GM18511 (cell line): ENCODE results near the gene GATD1.

Experiments
- ATAC-seq: cut with Tn5 transposase; IDR thresholded peaks from one replicate; pipeline ENCODE4 v1.9.1; 2021; ENCODE audit warnings: mild to moderate bottlenecking, moderate library complexity; ENCODE audit not compliant: unreplicated experiment

Gene GATD1

DNA sequence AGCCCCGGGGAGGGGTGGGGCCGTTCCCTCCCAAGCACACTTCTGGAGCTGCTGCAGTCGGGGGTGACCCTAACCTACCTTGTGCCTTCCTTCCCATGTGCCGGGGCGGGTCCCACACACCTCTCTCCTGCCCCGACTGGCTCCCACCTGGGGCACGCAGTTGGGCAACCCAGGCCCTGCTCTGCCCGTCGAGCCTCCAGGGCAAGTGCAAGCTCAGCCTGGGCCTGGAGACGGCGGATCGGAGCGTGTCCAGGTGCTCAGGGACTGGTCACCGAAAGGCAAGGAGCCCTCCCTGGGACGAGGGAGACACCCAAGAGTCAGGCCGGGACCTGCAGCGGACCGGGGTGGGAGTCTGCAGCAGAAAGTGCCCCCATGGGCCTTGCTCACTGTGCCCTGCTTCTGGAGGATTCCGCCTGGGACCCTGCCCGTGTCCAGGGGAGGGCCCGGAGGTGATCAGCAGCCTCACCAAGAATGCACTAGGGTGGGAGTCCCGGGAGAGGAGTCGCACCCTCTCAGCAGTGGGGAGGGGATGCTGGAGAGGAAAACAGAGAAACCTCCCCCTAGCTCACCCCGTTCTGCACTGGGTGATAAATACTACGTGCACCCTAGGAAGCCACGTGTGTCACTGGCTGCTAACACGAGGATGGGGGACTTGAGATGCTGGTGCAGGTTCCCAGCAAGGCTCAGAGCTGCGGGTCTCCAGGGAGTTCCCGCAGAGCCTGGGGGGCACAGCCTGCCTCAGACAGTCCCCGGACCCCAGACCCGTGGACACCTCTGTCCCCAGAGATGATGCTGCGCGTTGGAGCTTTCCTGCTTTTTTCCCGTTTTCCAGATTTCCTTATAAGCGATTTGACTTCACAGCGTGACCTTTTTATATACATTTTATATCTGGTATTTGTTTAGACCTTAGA, 5.2 kb upstream of the GATD1 start:
- ATAC-seq: no peak

DNA sequence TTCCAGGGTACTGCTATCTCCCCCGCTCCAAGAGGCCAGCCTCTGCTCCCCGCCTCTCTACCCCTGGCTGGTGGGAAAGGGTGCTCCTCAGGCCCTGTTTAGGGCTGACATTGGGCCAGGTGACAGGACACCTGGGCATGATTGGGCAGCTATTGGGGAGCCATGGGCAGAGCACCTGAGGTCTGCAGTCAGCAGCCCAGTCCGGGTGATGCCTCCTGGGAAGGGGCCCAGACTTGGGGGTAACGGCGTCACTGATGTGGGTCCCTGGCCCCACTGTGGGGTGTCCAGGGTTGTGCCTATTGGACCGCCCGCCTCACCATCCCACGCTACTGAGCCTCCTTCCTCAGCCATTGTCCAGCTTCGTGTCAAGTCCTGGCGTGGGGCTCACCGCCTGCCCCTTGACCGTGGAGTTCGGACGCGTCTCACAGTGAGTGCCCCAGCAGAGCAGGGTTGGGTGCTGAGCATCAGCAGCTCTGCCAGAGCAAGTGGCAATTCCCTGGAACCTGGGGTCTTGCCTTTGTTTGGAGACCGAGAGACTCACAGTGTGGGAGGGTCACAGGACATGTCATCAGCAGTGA, 2.8 kb upstream of the GATD1 start:
- no peak for ATAC-seq

DNA sequence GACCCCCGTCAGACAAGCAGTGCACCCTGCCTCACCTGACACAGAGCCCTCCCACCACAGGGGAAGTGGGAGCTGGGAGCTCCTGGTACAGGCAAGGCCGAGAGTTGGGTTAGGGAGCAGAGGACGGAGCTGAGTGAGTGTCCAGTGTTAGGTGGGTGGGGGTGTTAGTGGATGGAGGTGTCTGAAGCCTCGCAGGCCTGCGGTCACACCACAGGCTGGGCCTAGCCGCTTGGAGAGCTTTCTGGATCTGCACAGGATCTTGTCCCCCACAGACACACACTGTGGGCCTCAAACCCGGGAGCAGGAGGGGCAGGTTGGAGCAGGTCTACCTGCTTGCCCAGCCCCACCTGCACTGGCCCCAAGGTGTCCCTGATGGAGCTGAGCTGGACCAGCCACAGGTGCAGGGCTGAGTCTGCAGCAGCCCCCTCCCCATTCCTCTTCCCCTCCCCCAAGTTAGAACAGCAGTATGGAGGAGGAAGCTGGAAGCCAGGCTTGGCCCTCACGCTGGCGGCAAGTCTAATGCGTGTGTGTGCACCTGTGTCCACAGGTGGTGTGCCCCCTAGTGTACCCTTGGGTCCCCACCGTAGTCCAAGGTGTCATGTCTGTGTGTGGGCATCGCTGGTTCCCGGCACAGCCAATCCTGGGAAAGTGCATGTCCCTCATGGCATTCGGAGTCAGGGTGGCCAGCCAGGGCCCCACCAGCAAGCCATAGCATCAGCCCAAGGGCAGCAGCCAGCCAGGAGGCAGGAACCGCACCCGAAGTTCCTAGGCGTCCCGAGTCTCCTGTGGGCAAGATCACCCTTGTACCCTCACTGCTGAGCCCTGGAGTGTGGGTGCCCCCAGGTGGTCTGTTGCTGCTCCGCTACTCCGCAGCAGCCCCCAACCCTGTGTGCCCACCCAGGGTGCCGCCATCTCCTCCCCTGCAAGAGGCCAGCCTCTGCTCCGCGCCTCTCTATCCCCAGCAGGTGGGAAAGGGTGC, 2.0 kb upstream of the GATD1 start:
- no peak for ATAC-seq

DNA sequence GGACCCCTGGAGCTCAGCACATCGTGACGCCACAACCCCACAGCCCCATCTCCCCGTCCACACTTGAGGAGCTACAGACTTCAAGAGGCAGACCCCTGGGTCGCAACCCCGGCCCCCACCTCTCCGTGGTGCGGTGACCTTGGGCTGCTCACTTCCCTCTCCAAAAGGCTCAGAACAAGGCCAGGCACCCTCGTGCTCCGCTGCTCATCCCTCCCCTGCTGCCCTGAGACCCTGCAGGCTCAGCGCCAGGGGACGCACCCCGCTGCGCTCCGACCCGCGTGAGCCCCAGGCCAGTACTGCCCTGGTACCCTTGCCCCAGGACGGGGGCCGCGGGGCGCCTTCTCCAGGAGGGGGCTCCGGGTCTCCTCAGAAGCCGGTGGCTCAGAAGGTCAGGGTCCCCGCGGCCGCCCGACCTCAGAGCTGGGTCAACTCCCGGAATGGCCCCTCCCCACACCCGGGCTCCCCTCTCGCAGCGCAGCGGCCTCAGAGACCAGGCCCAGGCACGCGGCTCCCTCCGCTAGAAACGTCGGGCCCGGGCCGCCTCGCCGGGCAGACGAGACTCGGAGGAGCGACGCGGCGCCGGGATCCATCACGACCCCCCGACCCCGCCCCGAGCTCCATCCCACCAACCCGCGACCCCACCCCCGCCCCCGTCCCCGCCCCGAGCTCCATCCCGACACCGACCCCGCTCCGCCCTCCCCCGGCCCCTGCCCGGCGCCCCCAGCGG, 563 bp downstream of the GATD1 start:
- ATAC-seq: peak; percentile 40

DNA sequence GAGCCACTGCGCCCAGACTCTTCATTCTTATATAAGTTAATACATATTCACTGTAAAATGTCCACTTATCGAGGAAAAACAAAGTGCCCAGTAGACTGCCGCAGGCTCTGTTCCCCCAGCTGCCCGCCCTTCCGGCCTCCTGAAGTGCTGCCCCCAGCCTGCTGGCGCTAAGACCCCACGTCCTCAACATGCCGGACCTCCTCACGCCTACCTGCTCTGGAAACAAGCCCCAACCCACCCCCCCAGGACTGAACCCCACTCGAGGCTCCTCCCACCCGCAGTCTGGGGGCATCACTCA, 1.1 kb downstream of the GATD1 start:
- ATAC-seq: no peak

DNA sequence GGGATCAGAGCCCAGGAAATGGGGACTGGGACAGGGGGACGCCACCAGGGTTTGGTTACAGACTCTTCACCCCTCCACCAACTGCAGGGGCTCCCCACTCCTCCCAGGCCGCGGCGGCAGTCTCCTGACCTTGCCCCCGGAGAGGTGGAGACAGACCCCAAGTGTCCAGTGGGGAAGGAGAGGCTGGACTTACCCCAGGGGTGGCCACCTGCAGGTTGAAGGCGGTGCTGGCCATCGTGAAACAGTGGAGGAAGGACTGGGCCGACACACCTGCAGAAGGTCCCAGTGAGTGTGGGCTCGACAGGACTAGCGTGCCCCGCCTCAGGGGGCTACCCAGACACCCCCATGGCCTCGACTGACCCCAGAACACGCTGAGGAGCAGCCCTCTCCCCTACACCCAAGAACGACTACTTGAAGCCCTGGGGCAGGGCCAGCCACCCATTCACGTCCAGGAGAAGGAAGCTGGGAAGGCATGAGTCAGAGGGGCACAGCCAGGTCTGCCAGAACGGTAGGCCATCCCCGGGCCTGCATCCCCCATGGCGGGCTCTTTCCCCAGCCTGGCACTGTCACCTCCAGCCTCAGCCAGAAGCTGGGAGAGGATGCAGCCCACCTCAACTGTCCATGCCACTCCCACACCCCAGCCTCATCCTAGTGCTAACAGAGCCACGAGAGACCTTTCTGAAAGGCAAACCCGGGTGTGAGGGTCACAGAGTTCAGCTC, 2.3 kb downstream of the GATD1 start:
- no peak for ATAC-seq

DNA sequence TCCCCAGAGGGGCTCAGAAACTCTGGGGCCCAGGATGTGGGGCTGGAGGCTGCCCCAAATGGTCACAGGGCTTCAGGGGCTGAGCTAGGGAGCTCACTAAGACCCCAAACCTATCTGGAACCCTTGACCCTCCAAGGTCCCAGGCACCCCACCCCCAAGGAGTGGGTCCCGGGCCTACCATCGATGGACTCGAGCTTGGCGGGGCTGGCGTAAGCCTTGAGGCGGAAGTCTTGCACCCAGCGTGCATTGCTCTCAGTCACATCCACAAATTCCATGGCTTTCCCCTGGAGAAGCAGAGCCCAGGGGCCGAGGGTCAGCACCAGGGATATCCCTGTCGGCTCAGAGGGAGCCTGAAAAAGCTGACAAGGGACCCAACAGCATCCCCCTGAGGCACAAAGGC, 3.5 kb downstream of the GATD1 start:
- ATAC-seq: no peak

DNA sequence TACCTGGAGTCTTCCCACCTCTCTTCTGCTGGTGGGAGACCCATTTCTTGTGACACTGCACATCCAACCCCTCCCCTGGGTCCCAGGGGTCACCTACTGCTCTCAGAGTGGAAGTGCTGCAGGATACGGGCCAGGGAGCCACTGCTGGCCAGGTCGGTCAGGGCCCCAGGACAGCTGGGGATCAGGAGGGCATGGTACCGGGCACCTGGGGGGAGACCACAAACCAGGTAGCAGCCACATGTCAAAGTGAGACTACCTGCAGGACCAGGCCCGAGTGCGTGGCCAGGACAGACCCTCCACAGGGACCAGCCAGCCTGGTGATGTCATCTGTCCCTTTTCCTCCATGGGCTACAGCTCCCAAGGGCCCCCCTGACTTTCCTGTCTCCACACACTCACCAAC, 3.9 kb downstream of the GATD1 start:
- ATAC-seq: no peak

DNA sequence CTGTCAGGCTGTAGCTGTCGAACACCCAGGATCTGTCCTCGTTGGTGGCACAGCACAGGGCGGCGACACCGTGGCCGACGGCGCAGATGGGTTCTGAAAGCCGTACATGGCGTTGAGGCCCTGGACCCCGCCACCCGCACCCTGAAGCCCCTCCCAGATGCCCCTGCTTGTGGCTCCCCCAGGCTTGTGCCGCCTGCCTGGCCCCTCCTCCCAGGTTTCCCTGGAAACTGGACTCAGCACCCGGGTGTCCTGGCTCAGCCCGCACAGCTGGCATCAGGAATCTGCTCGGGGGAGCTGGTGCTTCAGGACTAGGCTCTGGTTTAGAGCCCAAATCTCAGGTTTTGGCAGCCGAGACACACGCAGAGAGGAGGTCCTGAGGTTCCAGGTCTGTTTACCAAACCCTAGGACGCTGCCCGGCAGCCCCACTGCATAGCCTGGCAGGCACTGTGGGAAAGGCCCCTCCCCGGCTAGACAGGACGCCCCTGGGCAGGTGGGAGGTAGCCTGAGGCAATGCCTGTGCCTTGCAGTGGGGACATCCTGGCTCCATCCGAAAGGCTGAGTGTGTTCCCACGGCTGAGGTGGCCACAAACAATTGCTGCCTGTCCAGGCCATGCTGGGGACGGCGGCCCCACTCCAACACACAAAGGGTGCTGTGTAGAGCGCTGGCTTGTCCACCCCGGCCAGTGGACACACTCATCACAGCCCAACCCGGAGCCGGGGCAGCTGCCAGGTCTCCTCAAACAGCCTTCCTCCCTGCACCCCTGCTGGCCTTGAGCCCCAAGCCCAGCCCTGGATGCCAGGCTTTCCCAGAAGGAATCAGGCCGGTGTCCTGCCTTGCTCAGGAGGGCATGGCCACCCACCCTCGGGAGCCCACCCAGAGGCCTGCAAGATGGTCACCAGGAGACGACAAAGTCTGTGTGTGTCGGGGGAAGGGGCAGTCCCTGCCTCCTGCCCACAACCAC, 4.6 kb downstream of the GATD1 start:
- ATAC-seq: no peak

DNA sequence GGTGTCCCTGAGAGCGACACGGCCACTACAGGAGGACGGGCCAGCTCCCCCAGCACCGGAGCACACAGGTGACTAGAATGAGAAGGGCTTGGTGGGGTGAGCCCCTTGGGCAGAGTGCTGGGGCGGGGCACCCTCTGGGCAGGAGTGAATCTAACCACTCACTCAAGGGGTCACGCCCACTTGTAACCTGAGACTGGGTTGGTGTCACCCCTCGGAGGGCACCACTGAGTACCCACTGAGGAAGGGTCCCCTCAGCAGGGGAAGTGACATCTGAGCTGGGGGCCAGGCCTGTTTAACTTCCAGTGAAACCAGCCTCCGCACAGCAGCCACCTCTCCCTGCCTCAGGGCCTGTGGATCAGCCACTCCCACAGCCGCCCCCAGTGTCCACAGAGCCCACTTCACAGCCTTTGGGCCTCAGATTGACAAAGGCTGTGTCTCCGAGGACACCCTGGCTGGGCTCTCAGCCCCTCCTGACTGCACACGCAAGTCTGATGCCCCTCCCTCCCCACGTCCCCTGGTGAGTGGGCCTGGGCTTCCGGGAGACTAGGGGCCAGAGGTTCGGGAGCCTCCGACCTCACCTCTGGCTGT, 5.6 kb downstream of the GATD1 start:
- no peak for ATAC-seq

DNA sequence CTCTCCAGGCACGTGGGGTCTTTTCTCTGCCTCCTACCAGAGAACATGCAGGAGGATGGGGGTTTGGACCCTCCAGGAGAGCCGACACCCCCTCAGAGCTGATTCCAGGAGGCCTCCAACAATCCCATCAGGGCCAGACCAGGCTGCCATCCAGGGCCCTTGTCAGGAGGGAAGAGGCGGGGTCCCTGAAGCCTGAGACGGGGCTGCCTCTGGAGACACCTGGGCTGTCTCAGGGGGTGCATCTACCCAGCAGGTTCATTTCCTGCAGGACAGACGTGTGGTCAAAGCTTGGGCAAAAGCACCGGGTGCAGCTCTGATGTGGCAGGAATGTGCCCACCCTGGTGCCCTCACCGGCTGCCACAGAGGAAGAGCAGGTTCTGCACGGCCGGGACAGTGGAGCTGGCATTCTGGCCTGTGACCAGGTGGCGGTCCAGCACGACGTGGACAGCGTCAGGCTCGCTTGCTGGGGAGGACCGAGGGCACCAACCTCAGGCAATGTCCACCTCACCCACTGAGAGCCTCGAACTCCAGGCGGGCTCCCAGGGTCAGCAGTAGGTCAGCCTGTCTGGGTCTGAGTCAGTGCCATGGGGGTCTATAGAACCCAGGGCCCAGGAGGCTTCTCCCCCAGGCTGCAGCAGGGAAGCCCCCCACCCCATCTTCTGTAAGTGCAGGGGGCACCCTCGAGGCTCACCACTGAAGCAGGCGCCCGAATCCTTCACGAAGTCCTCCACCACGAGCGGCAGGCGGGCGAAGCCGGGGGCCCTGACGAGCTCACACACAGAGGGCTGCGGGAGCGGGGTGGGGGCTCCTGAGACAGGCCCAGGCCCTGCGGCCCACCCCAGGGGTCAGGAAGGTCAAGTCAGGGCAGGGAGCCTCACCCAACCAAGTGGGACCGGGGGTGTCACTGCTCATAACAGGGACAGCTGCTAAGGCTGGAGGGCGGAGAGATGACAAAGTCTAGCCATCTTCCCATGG, 6.4 kb downstream of the GATD1 start:
- ATAC-seq: no peak

DNA sequence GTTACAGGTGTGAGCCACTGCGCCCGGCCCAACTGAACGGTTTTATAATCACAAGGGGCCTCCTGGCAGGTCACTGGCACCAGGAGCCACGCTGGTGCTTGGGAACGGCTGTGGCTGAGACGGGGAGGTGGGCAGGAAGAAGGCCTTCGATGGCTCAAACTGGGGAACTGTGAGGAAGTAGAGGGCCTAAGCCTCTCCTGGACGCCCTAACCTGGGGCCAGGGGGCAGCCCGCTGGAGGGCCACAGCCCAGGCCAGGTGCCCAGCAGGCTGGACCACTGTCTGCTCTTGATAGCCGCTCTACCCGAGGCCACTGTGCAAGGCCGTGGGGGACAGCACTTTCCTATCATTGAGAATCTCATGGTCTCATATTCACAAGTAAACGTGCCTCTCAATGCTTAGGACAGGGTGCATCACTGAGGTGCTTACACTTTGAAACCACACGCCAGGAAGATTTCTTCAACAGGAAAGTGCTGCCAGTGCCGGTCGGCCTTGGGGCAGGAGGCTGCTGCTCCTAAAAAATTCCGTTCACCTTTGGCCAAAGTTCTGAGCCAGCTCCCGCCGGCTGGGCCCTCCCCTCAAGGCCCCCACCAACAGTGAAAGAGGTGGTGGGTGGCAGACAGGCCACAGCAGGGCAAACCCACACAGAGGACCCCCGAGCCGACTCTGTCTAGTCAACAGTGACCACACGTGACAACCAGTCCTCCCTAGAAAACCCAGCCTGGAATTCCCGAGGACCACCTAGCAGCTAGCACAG, 7.2 kb downstream of the GATD1 start:
- no peak for ATAC-seq

DNA sequence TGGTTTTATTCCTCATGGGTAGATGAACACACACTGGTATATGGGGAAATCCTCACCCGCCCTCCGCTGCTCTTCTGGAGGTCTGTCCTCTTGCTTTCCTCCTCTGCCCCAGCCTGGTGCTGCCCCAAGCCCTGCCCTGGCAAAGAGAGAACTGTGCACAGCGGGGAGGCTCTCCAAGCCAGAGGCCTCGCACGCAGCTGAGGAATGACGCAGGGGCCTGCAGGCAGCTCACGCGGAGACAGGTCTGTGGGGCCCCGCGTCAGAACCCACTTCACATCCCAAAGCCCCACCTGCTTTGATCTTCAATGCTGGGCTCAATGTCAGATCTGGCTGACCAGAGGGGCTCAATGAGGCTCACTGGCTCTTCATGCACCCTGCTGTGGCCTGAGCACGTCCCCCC, 10.0 kb downstream of the GATD1 start:
- ATAC-seq: no peak

DNA sequence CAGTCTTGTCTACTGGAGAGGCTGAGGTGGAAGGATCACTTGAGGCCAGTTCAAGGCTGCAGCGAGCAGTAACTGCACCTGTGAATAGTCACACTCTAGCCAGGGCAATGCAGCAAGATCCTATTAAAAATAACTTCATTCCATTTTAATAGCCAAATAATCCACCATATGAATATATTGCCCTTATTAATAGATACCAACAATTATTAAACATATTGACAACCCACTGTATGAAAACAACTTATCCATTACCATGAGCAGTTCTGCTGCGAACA, 10.4 kb downstream of the GATD1 start:
- ATAC-seq: no peak

DNA sequence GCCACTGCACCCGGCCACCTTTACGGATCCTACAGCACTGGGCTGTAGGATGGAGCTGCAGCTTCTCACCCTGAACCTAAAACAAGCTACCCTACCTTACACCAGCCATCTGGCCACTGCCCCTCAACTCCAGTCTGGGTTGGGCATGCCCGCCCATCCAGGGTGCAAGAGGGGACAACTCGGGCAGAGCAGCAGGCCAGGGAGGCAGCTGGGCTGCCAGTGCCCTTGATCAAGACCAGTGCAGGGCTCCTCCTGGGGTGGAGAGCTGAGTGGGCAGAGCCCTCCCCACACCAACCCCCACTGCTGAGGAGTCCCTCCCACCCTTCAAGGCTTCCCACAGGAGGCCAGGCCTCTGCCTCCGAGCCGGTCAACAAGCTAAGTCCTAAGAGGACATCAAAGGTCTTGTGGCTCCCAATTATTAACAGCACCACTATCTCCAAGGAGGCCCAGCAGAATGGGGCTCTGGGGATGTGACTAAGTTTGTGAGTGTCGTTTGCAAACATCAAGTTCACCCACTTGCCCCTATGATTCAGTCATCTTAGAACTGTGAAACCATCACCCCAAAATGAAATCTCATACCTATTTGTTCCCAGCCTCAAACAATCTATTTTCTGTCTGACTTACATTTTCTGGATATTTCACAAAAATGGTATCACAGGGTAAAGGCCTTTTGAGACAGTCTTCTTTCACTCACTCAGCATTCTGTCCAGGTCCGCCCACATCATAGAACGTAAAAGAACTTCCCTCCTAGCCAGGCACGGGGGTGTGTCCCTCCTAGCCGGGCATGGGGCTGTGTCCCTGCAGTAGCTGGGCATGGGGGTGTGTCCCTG, 11.0 kb downstream of the GATD1 start:
- ATAC-seq: no peak

DNA sequence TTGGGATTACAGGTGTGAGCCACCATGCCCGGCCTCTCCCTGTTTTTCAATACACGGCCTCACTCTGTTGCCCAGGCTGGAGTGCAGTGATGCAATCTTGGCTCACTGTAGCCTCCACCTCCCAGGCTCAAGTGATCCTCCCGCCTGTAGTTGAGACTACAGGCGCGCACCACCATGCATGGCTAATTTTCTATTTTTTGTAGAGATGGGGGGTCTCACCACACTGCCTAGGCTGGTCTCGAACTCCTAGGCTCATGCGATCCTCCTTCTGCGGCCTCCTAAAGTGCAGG, 11.5 kb downstream of the GATD1 start:
- no peak for ATAC-seq
